ENCODE data around the gene DENND1A.

GRCh38 chr9:123820139-123820538 is 109.8 kb downstream of the DENND1A start:
- TF ChIP-seq POLR2A (IDR thresholded peaks at IDR 0.05; ENCODE audit: low read length) (no peak), GATA1 (IDR thresholded peaks at IDR 0.05; ENCODE audit: low read depth, low read length) (no peak)
